Upper lobe of left lung (tissue), 4 donors: Measurements from ENCODE around the gene PBLD.

Experiments
- CTCF ChIP-seq, 6 experiments: fragments of 450-650 bp in 4 of 6; fragments of 200-600 bp in 2 of 6; sonication (generic) in 2 of 6; IDR thresholded peaks; one replicate each; pipeline ENCODE4 v1.5.1; 2016 to 2019; ENCODE audit warnings: antibody characterized with exemption in 6 of 6
- POLR2A ChIP-seq, 4 donors: fragments of 450-650 bp; IDR thresholded peaks; one replicate each; pipeline ENCODE4 v1.5.1; 2016 to 2017; ENCODE audit warnings: antibody characterized with exemption in 4 of 4, mild to moderate bottlenecking in 2 of 4

- no peak for TF ChIP-seq CTCF (IDR thresholded peaks at IDR 0.05)
- TF ChIP-seq POLR2A (IDR thresholded peaks at IDR 0.05): no peak
Measured at GRCh38 chr10:68249297-68249696, 83.4 kb downstream of the PBLD start.
